Fibroblast of lung (primary cell): ENCODE data around the gene EMX2. TPM values are rescaled to one million over a fixed set of nuclear protein-coding genes. Genes with fewer than 3 reads are reported as not detected.
"Not testable (repeated sequence)": the region's sequence is repeated elsewhere in the genome, so short reads cannot be mapped to it uniquely, and the experiment has no call there.

ENCODE experiments used
- DNase-seq, 2 donors: peaks; one replicate each; pipeline versions ENCODE4 v3.0.0 to v3.0.0-alpha.2; 2010; ENCODE audit warnings: low read depth in 2 of 2
- H2AFZ ChIP-seq: 2 replicates; pipeline ENCODE4 v1.5.1; 2012; ENCODE audit warnings: low read length, control low read depth, inconsistent platforms
- H3K27ac ChIP-seq: 2 replicates; pipeline ENCODE4 v1.5.1; 2011; ENCODE audit warnings: low read length, control low read depth; ENCODE audit not compliant: insufficient read depth
- H3K27me3 ChIP-seq: 2 replicates; pipeline ENCODE4 v1.5.1; 2011; ENCODE audit warnings: mild to moderate bottlenecking, low read length; ENCODE audit not compliant: control insufficient read depth, insufficient read depth
- H3K36me3 ChIP-seq: 2 replicates; pipeline ENCODE4 v1.5.1; 2011; ENCODE audit warnings: low read length; ENCODE audit not compliant: control insufficient read depth, insufficient read depth
- H3K4me1 ChIP-seq: 2 replicates; pipeline ENCODE4 v1.5.1; 2011; ENCODE audit warnings: low read length; ENCODE audit not compliant: control insufficient read depth, insufficient read depth; ENCODE audit errors: extremely low read depth
- H3K4me2 ChIP-seq: 2 replicates; pipeline ENCODE4 v1.5.1; 2011; ENCODE audit warnings: low read length, control low read depth; ENCODE audit not compliant: insufficient read depth; ENCODE audit errors: extremely low read depth
- H3K4me3 ChIP-seq, 4 experiments: fragments of 200-600 bp in 1 of 4; sonication (generic) in 1 of 4; replicated peaks in 1 of 4; 2 replicates each; pipeline ENCODE4 v1.5.1; 2011 to 2016; ENCODE audit warnings: low read length in 4 of 4, low read depth in 3 of 4, mild to moderate bottlenecking in 3 of 4, control low read depth in 2 of 4, inconsistent platforms in 1 of 4, mixed read lengths in 1 of 4; ENCODE audit not compliant: insufficient read depth in 1 of 4; ENCODE audit errors: control extremely low read depth in 1 of 4
- H3K79me2 ChIP-seq: 2 replicates; pipeline ENCODE4 v1.5.1; 2012; ENCODE audit warnings: mild to moderate bottlenecking, low read length, inconsistent platforms; ENCODE audit not compliant: control insufficient read depth, insufficient read depth
- H3K9ac ChIP-seq: 2 replicates; pipeline ENCODE4 v1.5.1; 2011; ENCODE audit warnings: mild to moderate bottlenecking, low read length, control low read depth; ENCODE audit not compliant: insufficient read depth
- H3K9me3 ChIP-seq: 2 replicates; pipeline ENCODE4 v1.5.1; 2012; ENCODE audit warnings: low read depth, low read length; ENCODE audit not compliant: control insufficient read depth, insufficient read depth
- H4K20me1 ChIP-seq: 2 replicates; pipeline ENCODE4 v1.5.1; 2011; ENCODE audit warnings: low read length; ENCODE audit not compliant: control insufficient read depth, insufficient read depth; ENCODE audit errors: extremely low read depth
- CTCF ChIP-seq, 2 donors: IDR thresholded peaks in 1 of 2; conservative IDR thresholded peaks in 1 of 2; 1 replicate in 1 of 2; 2 replicates in 1 of 2; pipeline ENCODE4 v1.5.1; 2011 to 2012; ENCODE audit warnings: low read length in 2 of 2, control low read depth in 1 of 2, inconsistent platforms in 1 of 2, low read depth in 1 of 2, mild to moderate bottlenecking in 1 of 2
- EZH2 ChIP-seq: IDR thresholded peaks from 2 replicates; pipeline ENCODE4 v1.5.1; 2012; ENCODE audit warnings: low read length, control low read depth, mild to moderate bottlenecking; ENCODE audit errors: missing control alignments
- polyA plus RNA-seq, 2 donors: library from polyadenylated mRNA; depleted of rRNA in 1 of 2; stranded (reverse) in 1 of 2; unstranded in 1 of 2; fragments of >200 nt; gene quantifications; 2 replicates each; pipeline ENCODE4 v1.2.1, GENCODE V29; 2011 to 2012; ENCODE audit warnings: missing spikeins in 1 of 2
- total RNA-seq: library from RNA; depleted of rRNA; stranded (reverse); fragments of >200 nt; gene quantifications from 2 replicates; pipeline ENCODE4 v1.2.1, GENCODE V29; 2014

Gene EMX2
- total and polyA plus RNA-seq, 2 donors (not counting 1 experiment from before 2014, with no cell fraction given): not detected

GRCh38 chr10:117504562-117504961 is 38.0 kb upstream of the EMX2 start:
- no peaks in the 10 kb centered on the region for H3K36me3 ChIP-seq
- H3K9ac ChIP-seq: no peak overlapping the region
- no peaks in the 10 kb centered on the region for H4K20me1 ChIP-seq
- DNase-seq: no peak
- TF ChIP-seq CTCF (conservative IDR thresholded peaks at IDR 0.05 in 1 of 2, IDR thresholded peaks at IDR 0.05 in 1 of 2; ENCODE audit: low read depth in 1 of 2, low read length in 2 of 2): no peak
- H3K4me3 ChIP-seq: no peak overlapping the region
- no peaks in the 10 kb centered on the region for H3K27me3 ChIP-seq
- no peak overlapping the region for H3K27ac ChIP-seq
- no peak overlapping the region for H3K4me2 ChIP-seq
- H3K4me1 ChIP-seq: no peaks in the 10 kb centered on the region
- no peaks in the 10 kb centered on the region for H3K79me2 ChIP-seq
- no peaks in the 10 kb centered on the region for H3K9me3 ChIP-seq
- H2AFZ ChIP-seq: no peak overlapping the region

GRCh38 chr10:117507081-117507480 is 35.5 kb upstream of the EMX2 start:
- H3K9ac ChIP-seq, H3K27ac ChIP-seq, DNase-seq, H3K4me3 ChIP-seq, H3K79me2 ChIP-seq, H4K20me1 ChIP-seq, H3K27me3 ChIP-seq, H3K4me2 ChIP-seq, H3K36me3 ChIP-seq, H3K4me1 ChIP-seq, H3K9me3 ChIP-seq, H2AFZ ChIP-seq: not testable (repeated sequence)

- Histone ChIP-seq H2AFZ (no peak overlapping the region), H3K27ac (no peak overlapping the region), H3K9me3 (no peaks in the 10 kb centered on the region), H4K20me1 (no peaks in the 10 kb centered on the region), H3K27me3 (no peaks in the 10 kb centered on the region), H3K36me3 (no peaks in the 10 kb centered on the region), H3K79me2 (no peaks in the 10 kb centered on the region), H3K4me1 (no peaks in the 10 kb centered on the region), H3K9ac (no peak overlapping the region), H3K4me3 (no peak overlapping the region), H3K4me2 (no peak overlapping the region)
- no peak for DNase-seq
- TF ChIP-seq EZH2: no peak
- no peak for TF ChIP-seq CTCF (conservative IDR thresholded peaks at IDR 0.05 in 1 of 2, IDR thresholded peaks at IDR 0.05 in 1 of 2; ENCODE audit: low read depth in 1 of 2, low read length in 2 of 2)
Observed at GRCh38 chr10:117509573-117509972, 33.0 kb upstream of the EMX2 start.
